Mucosa of rectum (tissue), 2 donors: ENCODE results near the gene TCL1A.
"Not testable (repeated sequence)": the region's sequence is repeated elsewhere in the genome, so short reads cannot be mapped to it uniquely, and the experiment has no call there.

Experiments
- H3K27ac ChIP-seq, 2 donors: one replicate each; pipeline ENCODE4 v1.7.0; 2013; ENCODE audit warnings: inconsistent platforms in 2 of 2, low read depth in 2 of 2, low read length in 2 of 2
- H3K27me3 ChIP-seq, 2 donors: one replicate each; pipeline ENCODE4 v1.7.0; 2013; ENCODE audit warnings: low read length in 2 of 2; ENCODE audit not compliant: control insufficient read depth in 2 of 2, insufficient read depth in 2 of 2
- H3K36me3 ChIP-seq, 2 donors: one replicate each; pipeline ENCODE4 v1.7.0; 2013; ENCODE audit warnings: low read length in 2 of 2; ENCODE audit not compliant: control insufficient read depth in 2 of 2, insufficient read depth in 2 of 2
- H3K4me1 ChIP-seq, 2 donors: one replicate each; pipeline ENCODE4 v1.7.0; 2013; ENCODE audit warnings: low read length in 2 of 2, mild to moderate bottlenecking in 1 of 2; ENCODE audit not compliant: control insufficient read depth in 2 of 2, insufficient read depth in 2 of 2
- H3K4me3 ChIP-seq, 2 donors: one replicate each; pipeline ENCODE4 v1.7.0; 2013; ENCODE audit warnings: low read length in 2 of 2
- H3K9ac ChIP-seq, 2 donors: one replicate each; pipeline ENCODE4 v1.7.0; 2013; ENCODE audit warnings: low read length in 2 of 2, low read depth in 1 of 2, mild to moderate bottlenecking in 1 of 2
- H3K9me3 ChIP-seq, 2 donors: one replicate each; pipeline ENCODE4 v1.7.0; 2013; ENCODE audit warnings: low read length in 2 of 2; ENCODE audit not compliant: control insufficient read depth in 2 of 2
- donor health status: healthy.
- donor health status: Normal muscosa, but diverticular disease.

The TCL1A gene

GRCh38 chr14:95713596-95714371, at the start of gene TCL1A:
TCL1A (minus strand) TSS chr14:95714125; CDS start chr14:95714066, 59 bp downstream.
- no peak within 1 kb of the TSS for H3K27ac ChIP-seq
- H3K36me3 ChIP-seq: no peaks in the 10 kb centered on the region
- no peak within 1 kb of the TSS for H3K4me3 ChIP-seq
- H3K9ac ChIP-seq: no peak within 1 kb of the TSS
- no peaks in the 10 kb centered on the region for H3K9me3 ChIP-seq
- H3K4me1 ChIP-seq: no peaks in the 10 kb centered on the region
- H3K27me3 ChIP-seq: no peaks in the 10 kb centered on the region

GRCh38 chr14:95763032-95763431, 49.1 kb upstream of the TCL1A start:
- not testable (repeated sequence) for H3K4me3 ChIP-seq, H3K9me3 ChIP-seq, H3K4me1 ChIP-seq

GRCh38 chr14:95761436-95761835, 47.5 kb upstream of the TCL1A start:
- no peak overlapping the region for H3K4me3 ChIP-seq
- H3K27ac ChIP-seq: no peak overlapping the region
- no peak overlapping the region for H3K9ac ChIP-seq
- H3K36me3 ChIP-seq: no peaks in the 10 kb centered on the region
- H3K27me3 ChIP-seq: no peaks in the 10 kb centered on the region
- no peaks in the 10 kb centered on the region for H3K9me3 ChIP-seq
- H3K4me1 ChIP-seq: no peaks in the 10 kb centered on the region

More at GRCh38 chr14:95763032-95763431, 49.1 kb upstream of the TCL1A start:
- H3K36me3 ChIP-seq, H3K27ac ChIP-seq, H3K9ac ChIP-seq, H3K27me3 ChIP-seq: not testable (repeated sequence)

- no peaks in the 10 kb centered on the region for H3K4me1 ChIP-seq
- H3K36me3 ChIP-seq: no peaks in the 10 kb centered on the region
- no peak overlapping the region for H3K27ac ChIP-seq
- H3K27me3 ChIP-seq: no peaks in the 10 kb centered on the region
- no peak overlapping the region for H3K4me3 ChIP-seq
- no peak overlapping the region for H3K9ac ChIP-seq
- no peaks in the 10 kb centered on the region for H3K9me3 ChIP-seq
Measured at GRCh38 chr14:95760596-95760995, 46.7 kb upstream of the TCL1A start.

- Histone ChIP-seq H3K9me3 (no peaks in the 10 kb centered on the region), H3K4me3 (no peak overlapping the region), H3K4me1 (no peaks in the 10 kb centered on the region), H3K27me3 (no peaks in the 10 kb centered on the region), H3K27ac (no peak overlapping the region), H3K36me3 (no peaks in the 10 kb centered on the region), H3K9ac (no peak overlapping the region)
Measured at GRCh38 chr14:95759941-95760340, 46.0 kb upstream of the TCL1A start.

GRCh38 chr14:95758331-95758730, 44.4 kb upstream of the TCL1A start:
- H3K4me3 ChIP-seq: no peak overlapping the region
- H3K36me3 ChIP-seq: no peaks in the 10 kb centered on the region
- H3K27me3 ChIP-seq: no peaks in the 10 kb centered on the region
- no peaks in the 10 kb centered on the region for H3K4me1 ChIP-seq
- H3K9ac ChIP-seq: no peak overlapping the region
- H3K9me3 ChIP-seq: no peaks in the 10 kb centered on the region
- H3K27ac ChIP-seq: no peak overlapping the region

GRCh38 chr14:95756751-95757150, 42.8 kb upstream of the TCL1A start:
- H3K9ac ChIP-seq: no peak overlapping the region
- H3K36me3 ChIP-seq: no peaks in the 10 kb centered on the region
- no peak overlapping the region for H3K27ac ChIP-seq
- no peaks in the 10 kb centered on the region for H3K9me3 ChIP-seq
- H3K27me3 ChIP-seq: no peaks in the 10 kb centered on the region
- no peaks in the 10 kb centered on the region for H3K4me1 ChIP-seq
- no peak overlapping the region for H3K4me3 ChIP-seq

- Histone ChIP-seq H3K9me3 (no peaks in the 10 kb centered on the region), H3K4me3 (no peak overlapping the region), H3K9ac (no peak overlapping the region), H3K27ac (no peak overlapping the region), H3K36me3 (no peaks in the 10 kb centered on the region), H3K27me3 (no peaks in the 10 kb centered on the region), H3K4me1 (no peaks in the 10 kb centered on the region)
Measured at GRCh38 chr14:95756127-95756526, 42.2 kb upstream of the TCL1A start.

- Histone ChIP-seq H3K4me1 (no peaks in the 10 kb centered on the region), H3K9me3 (no peaks in the 10 kb centered on the region), H3K27me3 (no peaks in the 10 kb centered on the region), H3K4me3 (no peak overlapping the region), H3K9ac (no peak overlapping the region), H3K36me3 (no peaks in the 10 kb centered on the region), H3K27ac (no peak overlapping the region)
Measured at GRCh38 chr14:95741781-95742180, 27.9 kb upstream of the TCL1A start.

- no peaks in the 10 kb centered on the region for H3K27me3 ChIP-seq
- no peak overlapping the region for H3K27ac ChIP-seq
- H3K36me3 ChIP-seq: no peaks in the 10 kb centered on the region
- H3K9ac ChIP-seq: no peak overlapping the region
- H3K9me3 ChIP-seq: no peaks in the 10 kb centered on the region
- H3K4me3 ChIP-seq: no peak overlapping the region
- no peaks in the 10 kb centered on the region for H3K4me1 ChIP-seq
Measured at GRCh38 chr14:95741038-95741490, 27.1 kb upstream of the TCL1A start.
